LNCaP clone FGC (cell line): ENCODE results near the gene ADGRL3.

ENCODE experiments used
- DNase-seq: peaks from one replicate; pipeline ENCODE4 v3.0.0-alpha.2; 2011; ENCODE audit warnings: low read depth
- H3K4me3 ChIP-seq: 2 replicates; pipeline ENCODE4 v1.5.1; 2011; ENCODE audit warnings: mild to moderate bottlenecking, low read depth, low read length, control low read depth
- TF ChIP-seq, protein P1 (sequence below): IDR thresholded peaks from 2 replicates; pipeline ENCODE4 v1.5.1; 2012; ENCODE audit warnings: mild to moderate bottlenecking; ENCODE audit not compliant: control insufficient read depth, insufficient read depth; ENCODE audit errors: extremely low read depth

ADGRL3 gene

DNA sequence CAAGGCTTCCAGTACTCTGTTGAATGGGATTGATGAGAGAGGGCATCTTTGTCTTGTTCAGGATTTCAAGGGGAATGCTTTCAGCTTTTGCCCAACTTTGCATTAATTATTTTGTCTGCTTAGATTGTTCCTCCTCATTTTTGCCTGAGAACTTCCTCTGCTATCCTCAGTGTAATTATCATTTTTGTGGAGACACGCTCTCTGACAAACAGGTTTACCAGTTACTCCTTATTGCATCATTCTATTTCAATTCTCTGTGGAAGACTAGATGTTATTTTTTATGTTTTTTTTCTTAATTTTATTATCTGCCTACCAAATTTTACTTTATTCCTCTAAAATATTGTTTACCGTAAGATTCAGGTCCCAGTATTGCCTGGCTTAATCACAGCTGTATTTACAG is 349.2 kb downstream of the ADGRL3 start:
- TF ChIP-seq, protein P1, sequence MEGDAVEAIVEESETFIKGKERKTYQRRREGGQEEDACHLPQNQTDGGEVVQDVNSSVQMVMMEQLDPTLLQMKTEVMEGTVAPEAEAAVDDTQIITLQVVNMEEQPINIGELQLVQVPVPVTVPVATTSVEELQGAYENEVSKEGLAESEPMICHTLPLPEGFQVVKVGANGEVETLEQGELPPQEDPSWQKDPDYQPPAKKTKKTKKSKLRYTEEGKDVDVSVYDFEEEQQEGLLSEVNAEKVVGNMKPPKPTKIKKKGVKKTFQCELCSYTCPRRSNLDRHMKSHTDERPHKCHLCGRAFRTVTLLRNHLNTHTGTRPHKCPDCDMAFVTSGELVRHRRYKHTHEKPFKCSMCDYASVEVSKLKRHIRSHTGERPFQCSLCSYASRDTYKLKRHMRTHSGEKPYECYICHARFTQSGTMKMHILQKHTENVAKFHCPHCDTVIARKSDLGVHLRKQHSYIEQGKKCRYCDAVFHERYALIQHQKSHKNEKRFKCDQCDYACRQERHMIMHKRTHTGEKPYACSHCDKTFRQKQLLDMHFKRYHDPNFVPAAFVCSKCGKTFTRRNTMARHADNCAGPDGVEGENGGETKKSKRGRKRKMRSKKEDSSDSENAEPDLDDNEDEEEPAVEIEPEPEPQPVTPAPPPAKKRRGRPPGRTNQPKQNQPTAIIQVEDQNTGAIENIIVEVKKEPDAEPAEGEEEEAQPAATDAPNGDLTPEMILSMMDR, result no peak
- H3K4me3 ChIP-seq, result no peak overlapping the region
- DNase-seq, result no peak

DNA sequence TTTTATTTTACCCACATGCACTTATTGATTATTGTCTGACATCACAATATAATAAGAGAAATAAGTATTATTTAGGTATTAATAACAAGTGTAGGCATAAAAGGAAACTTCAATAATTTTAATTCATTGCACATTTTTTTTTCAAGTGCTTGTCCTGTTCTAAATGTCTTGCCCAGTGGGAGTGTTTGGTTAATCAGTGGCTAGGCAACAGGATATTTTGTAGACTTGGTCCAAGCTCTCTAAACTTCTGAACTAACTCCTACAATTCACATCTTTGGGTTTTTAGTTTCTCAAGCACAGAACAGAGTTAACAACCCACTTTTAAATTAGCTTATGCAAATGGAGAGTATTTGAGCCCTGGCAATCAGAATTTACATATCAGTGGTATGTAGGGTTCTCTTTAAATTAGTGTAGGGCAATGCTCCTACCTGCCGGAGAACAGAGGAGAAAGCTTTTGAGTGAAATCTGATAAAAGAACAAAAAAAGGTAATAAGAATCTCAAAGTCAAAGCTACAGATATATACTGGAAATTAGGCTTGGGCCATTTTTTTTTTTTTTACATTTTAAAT is 353.5 kb downstream of the ADGRL3 start:
- no peak for DNase-seq
- TF ChIP-seq, protein P1, result no peak
- no peak overlapping the region for H3K4me3 ChIP-seq

DNA sequence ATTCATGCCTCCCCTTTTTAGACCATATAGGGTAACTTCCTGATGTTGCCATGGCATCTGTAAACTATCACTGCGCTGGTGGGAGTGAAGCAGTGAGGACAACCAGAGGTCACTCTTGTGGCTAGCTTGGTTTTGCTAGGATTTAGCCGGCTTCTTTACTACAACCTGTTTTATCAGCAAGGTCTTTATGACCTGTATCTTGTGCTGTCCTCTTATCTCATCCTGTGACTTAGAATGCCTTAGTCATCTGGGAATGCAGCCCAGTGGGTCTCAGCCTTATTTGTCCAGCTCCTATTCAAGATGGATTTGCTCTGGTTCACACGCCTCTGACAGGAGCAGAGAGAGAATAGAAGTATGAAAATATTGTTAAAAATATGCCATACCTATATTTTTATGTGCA is 355.7 kb downstream of the ADGRL3 start:
- no peak overlapping the region for H3K4me3 ChIP-seq
- TF ChIP-seq, protein P1, result no peak
- DNase-seq, result peak; percentile 4

DNA sequence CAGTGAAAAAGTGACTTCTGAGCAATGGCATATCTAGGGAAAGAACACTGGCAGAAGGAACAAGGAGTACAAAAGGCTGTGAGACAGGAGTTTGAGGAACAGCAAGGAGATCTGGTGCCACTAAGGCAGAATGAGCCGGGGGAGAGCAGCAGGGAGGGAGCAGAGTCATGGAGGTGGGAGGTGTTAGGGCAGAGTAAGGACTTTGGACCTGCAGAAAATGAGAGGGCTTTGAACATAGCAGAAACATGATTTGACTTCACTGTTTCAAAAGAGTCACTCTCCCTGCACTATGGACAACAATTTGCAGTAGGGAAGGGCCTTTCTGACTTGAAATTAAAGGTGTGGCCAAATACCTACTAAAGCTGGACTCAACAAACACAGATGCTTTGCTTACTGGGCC is 356.2 kb downstream of the ADGRL3 start:
- TF ChIP-seq, protein P1, result no peak
- DNase-seq, result no peak
- H3K4me3 ChIP-seq, result no peak overlapping the region

DNA sequence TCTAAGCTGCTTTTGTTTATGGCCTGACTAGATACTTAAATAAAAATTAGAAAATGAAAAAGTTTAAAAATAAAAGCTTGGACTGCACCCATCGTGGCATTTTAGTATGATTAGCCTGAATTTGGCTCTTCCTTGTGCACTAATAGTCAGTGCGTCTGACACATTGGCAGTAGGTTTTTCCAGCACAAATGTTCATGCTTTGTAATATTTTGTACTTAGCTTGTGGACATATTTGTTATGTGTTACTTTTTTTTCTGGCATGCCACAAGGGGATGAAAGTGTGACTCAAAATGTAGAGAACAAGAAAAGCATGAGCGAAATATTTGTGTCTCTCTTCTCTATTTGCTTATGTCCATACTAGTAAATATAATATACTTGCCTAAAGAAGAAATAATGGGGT is 359.3 kb downstream of the ADGRL3 start:
- no peak for DNase-seq
- H3K4me3 ChIP-seq, result no peak overlapping the region
- TF ChIP-seq, protein P1, result no peak

DNA sequence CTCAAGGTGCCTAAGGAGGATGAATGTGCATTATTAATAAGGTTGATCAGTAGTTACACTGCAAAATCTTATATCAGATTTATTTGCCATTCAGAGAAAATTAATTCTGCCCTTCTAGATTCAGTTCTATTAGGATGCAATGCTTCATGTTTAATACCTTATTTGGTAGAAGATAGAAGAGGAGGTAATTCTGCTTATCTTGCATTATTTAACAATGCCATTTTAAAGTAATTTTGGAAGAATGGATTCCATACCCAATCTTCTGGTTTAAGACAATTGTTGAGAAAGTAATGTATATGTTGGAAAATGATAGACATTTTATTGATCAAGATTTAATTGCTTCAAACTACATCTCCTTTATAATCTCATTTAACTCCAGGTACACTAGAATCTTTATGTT is 360.9 kb downstream of the ADGRL3 start:
- H3K4me3 ChIP-seq, result no peak overlapping the region
- TF ChIP-seq, protein P1, result no peak

More for the DNA sequence above, 360.9 kb downstream of the ADGRL3 start:
- no peak for DNase-seq
